ENCODE results near the gene RAPGEF4. TPM values are rescaled to one million over a fixed set of nuclear protein-coding genes. Genes with fewer than 3 reads are reported as not detected.

Gene RAPGEF4
- total RNA-seq, 1 experiment from 2014 or later = 1.4 TPM

- peaks cover 17 to 22% of the 10 kb centered on the region in 2 experiments for H3K4me1 Mint-ChIP-seq
- H3K27me3 Mint-ChIP-seq (ENCODE audit: low read depth) = no peaks in the 10 kb centered on the region; the same call in 1 of the 2 replicates
- Histone ChIP-seq H3K18ac (ENCODE audit: insufficient read length, low read depth, low read length) (no peak overlapping the region), H3K79me1 (ENCODE audit: insufficient read depth, low read depth, low read length, poor library complexity, severe bottlenecking) (no peaks in the 10 kb centered on the region), H3K9me3 (ENCODE audit: control insufficient read depth, low read depth, low read length) (no peaks in the 10 kb centered on the region), H2BK15ac (ENCODE audit: low read depth, low read length) (no peak overlapping the region), H2BK120ac (ENCODE audit: low read depth, low read length, poor library complexity, severe bottlenecking) (no peak overlapping the region), H3K23ac (ENCODE audit: insufficient read length, low read depth, low read length) (no peak overlapping the region), H2BK20ac (ENCODE audit: low read depth, low read length, poor library complexity, severe bottlenecking) (no peak overlapping the region), H2AFZ (ENCODE audit: low read length) (no peak overlapping the region), H4K91ac (ENCODE audit: insufficient read length, low read depth, low read length) (no peak overlapping the region), H3K27ac (ENCODE audit: insufficient read length, low read depth, low read length) (no peak overlapping the region), H2BK5ac (ENCODE audit: insufficient read length, low read length) (no peak overlapping the region), H2AK5ac (ENCODE audit: insufficient read length, low read length) (no peak overlapping the region), H3T11ph (ENCODE audit: low read length) (no peak overlapping the region), H3K4me1 (ENCODE audit: insufficient read depth, low read length) (no peaks in the 10 kb centered on the region), H3K27me3 (ENCODE audit: insufficient read depth, low read length) (no peaks in the 10 kb centered on the region), H3K23me2 (ENCODE audit: insufficient read length, low read depth, low read length, poor library complexity, severe bottlenecking) (no peaks in the 10 kb centered on the region), H3K14ac (ENCODE audit: insufficient read depth, low read length) (no peak overlapping the region), H2BK12ac (ENCODE audit: insufficient read length, low read depth, low read length) (no peak overlapping the region), H4K20me1 (ENCODE audit: control insufficient read depth, insufficient read depth, insufficient read length) (no peaks in the 10 kb centered on the region), H3K4me2 (ENCODE audit: insufficient read depth, insufficient read length, low read length) (no peak overlapping the region), H3K9ac (ENCODE audit: extremely low read depth, insufficient read length, low read length) (no peak overlapping the region), H3K4ac (ENCODE audit: low read depth, low read length) (no peak overlapping the region), H4K8ac (replicated peaks; ENCODE audit: insufficient read length, low read depth, low read length) (no peak overlapping the region), H4K5ac (ENCODE audit: insufficient read length, low read depth, low read length) (no peak overlapping the region), H3K56ac (ENCODE audit: insufficient read length, low read depth, low read length) (no peak overlapping the region), H3K79me2 (ENCODE audit: insufficient read depth, low read length) (no peaks in the 10 kb centered on the region)
- WGBS (ENCODE audit: extremely low coverage, insufficient read length, low lambda C conversion rate) = no CpG with 5 or more reads among the region's 1 CpG
- no peaks in the 10 kb centered on the region for H3K36me3 Mint-ChIP-seq (ENCODE audit: insufficient read depth in 1 of 3, low read depth in 3 of 3)
- TF ChIP-seq, protein P1, sequence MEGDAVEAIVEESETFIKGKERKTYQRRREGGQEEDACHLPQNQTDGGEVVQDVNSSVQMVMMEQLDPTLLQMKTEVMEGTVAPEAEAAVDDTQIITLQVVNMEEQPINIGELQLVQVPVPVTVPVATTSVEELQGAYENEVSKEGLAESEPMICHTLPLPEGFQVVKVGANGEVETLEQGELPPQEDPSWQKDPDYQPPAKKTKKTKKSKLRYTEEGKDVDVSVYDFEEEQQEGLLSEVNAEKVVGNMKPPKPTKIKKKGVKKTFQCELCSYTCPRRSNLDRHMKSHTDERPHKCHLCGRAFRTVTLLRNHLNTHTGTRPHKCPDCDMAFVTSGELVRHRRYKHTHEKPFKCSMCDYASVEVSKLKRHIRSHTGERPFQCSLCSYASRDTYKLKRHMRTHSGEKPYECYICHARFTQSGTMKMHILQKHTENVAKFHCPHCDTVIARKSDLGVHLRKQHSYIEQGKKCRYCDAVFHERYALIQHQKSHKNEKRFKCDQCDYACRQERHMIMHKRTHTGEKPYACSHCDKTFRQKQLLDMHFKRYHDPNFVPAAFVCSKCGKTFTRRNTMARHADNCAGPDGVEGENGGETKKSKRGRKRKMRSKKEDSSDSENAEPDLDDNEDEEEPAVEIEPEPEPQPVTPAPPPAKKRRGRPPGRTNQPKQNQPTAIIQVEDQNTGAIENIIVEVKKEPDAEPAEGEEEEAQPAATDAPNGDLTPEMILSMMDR (conservative IDR thresholded peaks at IDR 0.05) = no peak
- H3K9me3 Mint-ChIP-seq = no peaks in the 10 kb centered on the region
- H3K27ac Mint-ChIP-seq = no peak overlapping the region
- no peak for DNase-seq
- H3K4me3 Mint-ChIP-seq = no peak overlapping the region
Observed at GRCh38 chr2:172969166-172969565, 233.5 kb downstream of the RAPGEF4 start.
